Liver (tissue), 3 donors: Measurements from ENCODE around the gene RALGPS1.

Source experiments
- ATF3 ChIP-seq: IDR thresholded peaks from 2 replicates; pipeline ENCODE4 v1.6.1; 2016; ENCODE audit warnings: antibody characterized with exemption
- GABPA ChIP-seq, 2 donors: IDR thresholded peaks in 1 of 2; conservative IDR thresholded peaks in 1 of 2; 2 replicates each; pipeline ENCODE4 v1.6.1; 2016; ENCODE audit warnings: antibody characterized with exemption in 2 of 2, mild to moderate bottlenecking in 1 of 2, moderate library complexity in 1 of 2
- MAX ChIP-seq: IDR thresholded peaks from 2 replicates; pipeline ENCODE4 v1.6.1; 2016; ENCODE audit warnings: antibody characterized with exemption
- RAD21 ChIP-seq, 2 donors: IDR thresholded peaks; 2 replicates each; pipeline ENCODE4 v1.6.1; 2016; ENCODE audit warnings: antibody characterized with exemption in 2 of 2, mild to moderate bottlenecking in 2 of 2
- TAF1 ChIP-seq: conservative IDR thresholded peaks from 2 replicates; pipeline ENCODE4 v1.6.1; 2016; ENCODE audit warnings: antibody characterized with exemption, mild to moderate bottlenecking
- YY1 ChIP-seq: IDR thresholded peaks from 2 replicates; pipeline ENCODE4 v1.6.1; 2016; ENCODE audit warnings: antibody characterized with exemption, mild to moderate bottlenecking
- ZBTB33 ChIP-seq: IDR thresholded peaks from 2 replicates; pipeline ENCODE4 v1.6.1; 2016; ENCODE audit warnings: antibody characterized with exemption
- TF ChIP-seq, protein P1 (sequence below): fragments of 150-350 bp; IDR thresholded peaks from 2 replicates; pipeline ENCODE4 v1.5.1; 2017; ENCODE audit warnings: improper control_type of control experiment, low read depth, low read length; ENCODE audit not compliant: missing input control
- donor health status: healthy.
- donor health status: healthy.

GRCh38 chr9:127015921-127016512, 101.4 kb downstream of the RALGPS1 start:
- TF ChIP-seq YY1 (no peak), GABPA (IDR thresholded peaks at IDR 0.05 in 1 of 2, conservative IDR thresholded peaks at IDR 0.05 in 1 of 2) (no peak), MAX (no peak), RAD21 (IDR thresholded peaks at IDR 0.05) (no peak), ATF3 (no peak), ZBTB33 (no peak), TAF1 (no peak)
- TF ChIP-seq, protein P1, sequence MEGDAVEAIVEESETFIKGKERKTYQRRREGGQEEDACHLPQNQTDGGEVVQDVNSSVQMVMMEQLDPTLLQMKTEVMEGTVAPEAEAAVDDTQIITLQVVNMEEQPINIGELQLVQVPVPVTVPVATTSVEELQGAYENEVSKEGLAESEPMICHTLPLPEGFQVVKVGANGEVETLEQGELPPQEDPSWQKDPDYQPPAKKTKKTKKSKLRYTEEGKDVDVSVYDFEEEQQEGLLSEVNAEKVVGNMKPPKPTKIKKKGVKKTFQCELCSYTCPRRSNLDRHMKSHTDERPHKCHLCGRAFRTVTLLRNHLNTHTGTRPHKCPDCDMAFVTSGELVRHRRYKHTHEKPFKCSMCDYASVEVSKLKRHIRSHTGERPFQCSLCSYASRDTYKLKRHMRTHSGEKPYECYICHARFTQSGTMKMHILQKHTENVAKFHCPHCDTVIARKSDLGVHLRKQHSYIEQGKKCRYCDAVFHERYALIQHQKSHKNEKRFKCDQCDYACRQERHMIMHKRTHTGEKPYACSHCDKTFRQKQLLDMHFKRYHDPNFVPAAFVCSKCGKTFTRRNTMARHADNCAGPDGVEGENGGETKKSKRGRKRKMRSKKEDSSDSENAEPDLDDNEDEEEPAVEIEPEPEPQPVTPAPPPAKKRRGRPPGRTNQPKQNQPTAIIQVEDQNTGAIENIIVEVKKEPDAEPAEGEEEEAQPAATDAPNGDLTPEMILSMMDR = no peak
